HG03460 (cell line): Measurements from ENCODE around the gene THEM4.
"Not testable (repeated sequence)": the region's sequence is repeated elsewhere in the genome, so short reads cannot be mapped to it uniquely, and the experiment has no call there.

ENCODE experiments used
- ATAC-seq: cut with Tn5 transposase; IDR thresholded peaks from one replicate; pipeline ENCODE4 v1.9.1; 2021; ENCODE audit not compliant: unreplicated experiment

The THEM4 gene

DNA sequence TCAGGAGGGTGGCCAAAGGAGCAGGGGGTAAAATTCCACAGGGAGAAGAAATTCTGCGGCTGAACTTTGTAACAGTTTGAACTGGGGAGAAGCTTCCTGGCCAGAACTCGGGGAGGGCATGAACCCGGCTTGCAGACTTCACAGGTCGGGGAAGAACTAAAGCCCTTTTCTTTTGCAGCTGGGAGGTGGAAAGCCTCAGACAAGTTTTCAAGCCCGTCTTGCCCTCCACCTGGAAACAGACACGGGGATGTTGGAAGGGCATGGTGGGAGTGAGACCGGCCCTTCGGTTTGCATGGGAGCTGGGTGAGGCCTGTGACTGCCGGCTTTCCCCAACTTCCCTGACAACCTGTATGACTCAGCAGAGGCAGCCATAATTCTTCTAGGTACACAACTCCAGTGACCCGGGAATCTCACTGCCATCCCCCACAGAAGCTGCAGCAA is 11.3 kb downstream of the THEM4 start:
- no peak for ATAC-seq

DNA sequence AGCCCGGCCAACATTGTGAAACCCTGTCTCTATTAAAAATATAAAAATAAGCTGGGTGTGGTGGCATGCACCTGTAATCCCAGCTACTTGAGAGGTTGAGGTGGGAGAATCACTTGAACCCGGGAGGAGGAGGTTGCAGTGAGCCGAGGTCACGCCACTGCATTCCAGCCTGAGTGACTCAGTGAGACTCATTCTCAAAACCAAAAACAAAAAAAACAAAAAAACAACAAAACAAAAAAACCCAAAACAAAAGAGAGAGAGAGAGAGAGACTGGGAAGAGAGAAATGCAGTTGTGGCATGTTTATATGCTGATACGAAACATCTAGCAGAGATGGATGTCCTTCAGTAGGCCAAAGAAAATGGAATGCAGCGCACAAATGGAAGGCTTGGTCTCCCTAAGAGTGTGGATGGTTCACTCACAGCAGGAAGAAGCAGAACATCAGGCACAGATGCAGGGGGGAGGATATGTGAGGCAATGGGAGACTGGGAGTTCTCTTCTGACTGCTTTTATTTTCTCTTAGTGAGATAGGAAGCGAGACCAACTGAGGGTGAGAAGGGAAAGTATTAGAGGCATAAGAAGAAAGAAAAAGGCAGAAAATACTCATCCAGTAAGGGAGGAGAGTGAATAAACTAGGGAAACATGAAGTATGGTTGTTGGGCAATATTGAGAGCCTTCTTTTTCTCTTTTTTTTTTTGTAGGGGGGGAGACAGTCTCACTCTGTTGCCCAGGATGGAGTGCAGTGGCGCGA is 16.0 kb downstream of the THEM4 start:
- no peak for ATAC-seq

DNA sequence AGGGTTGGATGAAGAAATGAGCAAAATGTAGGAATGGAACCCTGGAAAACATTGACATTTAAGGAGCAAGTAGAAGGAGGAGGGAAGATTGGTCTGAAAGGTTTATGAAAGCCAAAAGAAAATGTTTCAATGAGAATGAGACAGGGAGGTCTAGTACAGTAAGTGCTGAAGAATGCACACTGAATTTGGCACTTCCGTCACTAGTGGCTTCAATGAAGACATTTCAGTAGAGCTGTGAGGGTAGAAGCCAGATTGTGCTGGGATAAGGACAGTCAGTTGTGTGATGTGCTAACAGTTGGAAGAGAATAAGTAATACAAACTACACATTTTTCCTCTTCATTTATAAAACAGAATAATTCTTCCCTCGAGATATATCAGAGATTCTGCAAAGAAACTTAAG is 17.1 kb downstream of the THEM4 start:
- no peak for ATAC-seq

DNA sequence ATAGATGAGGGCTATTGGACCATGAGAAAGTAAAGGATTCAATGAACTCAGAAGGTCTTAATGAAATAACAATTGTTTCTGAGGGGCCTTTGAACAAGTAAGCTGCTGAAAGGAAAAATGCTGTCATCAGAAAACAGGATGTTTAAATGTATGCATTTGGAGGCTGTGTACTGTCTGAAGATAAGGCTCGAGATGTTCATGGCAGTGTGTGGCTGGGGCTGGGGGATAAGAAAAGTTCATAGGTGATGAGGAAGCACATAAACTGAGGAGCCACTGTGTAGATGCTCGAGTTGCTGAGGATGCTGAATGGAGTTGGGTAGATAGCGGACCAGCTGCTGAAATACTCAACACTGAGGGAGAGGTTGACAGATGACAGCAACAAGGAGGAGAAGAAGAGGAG is 17.8 kb downstream of the THEM4 start:
- no peak for ATAC-seq

DNA sequence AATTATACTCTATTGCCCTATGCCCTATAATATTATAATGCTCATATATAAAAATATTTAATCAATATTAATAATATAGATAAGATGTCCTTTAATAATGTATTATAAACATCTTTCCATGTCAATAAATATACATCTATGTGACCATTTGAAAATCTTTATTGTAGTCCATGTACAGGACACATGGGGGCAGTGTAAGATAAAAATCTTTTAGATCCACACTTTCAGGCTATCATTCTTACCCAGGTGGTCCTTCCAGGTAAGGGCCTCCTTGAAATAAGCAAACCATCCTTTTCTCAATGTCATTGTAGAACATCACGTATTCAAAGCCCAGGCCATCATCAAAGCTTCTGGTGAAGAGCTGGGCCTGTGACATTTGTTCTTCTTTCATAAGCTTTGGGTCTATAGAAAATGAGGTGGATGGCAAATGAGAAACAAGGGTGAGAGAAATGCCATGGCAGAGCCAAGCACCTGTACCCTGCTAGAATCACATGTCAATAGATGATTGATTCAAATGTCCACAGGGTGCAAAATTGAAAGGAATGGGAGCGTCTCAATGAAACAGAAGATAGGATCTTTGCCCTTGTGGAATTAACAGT is 20.2 kb downstream of the THEM4 start:
- no peak for ATAC-seq

DNA sequence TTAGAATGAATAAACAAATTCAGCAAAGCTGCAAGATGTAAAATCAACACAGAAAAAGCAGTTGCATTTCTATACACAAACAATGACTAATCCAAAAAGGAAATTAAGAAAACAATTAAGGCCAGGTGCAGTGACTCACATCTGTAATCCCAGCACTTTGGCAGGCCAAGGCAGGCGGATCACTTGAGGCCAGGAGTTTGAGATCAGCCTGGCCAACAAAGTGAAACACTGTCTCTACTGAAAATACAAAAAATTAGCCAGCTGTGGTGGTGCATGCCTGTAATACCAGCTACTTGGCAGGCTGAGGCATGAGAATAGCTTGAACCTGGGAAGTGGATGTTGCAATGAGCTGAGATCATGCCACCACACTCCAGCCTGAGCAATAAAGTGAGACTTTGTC is 22.3 kb downstream of the THEM4 start:
- no peak for ATAC-seq

DNA sequence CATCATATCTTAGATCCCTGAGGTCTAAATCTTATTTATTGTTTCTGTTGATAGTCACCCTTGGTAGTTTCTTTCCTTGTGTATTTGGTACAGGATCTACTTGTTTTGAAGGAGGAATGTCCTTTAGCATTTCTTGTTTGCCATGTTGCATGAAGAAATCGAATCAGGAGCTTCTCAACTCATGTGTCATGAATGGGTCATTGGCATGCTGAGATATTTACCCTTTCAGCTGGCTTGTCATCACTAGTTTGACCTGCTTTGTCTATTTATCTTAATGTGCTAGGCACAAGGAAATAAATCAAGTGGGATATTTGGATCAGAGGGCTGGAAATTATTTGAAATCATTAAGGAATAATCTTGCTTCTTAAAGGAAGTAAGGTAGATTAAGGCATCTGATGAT is 23.8 kb downstream of the THEM4 start:
- no peak for ATAC-seq

DNA sequence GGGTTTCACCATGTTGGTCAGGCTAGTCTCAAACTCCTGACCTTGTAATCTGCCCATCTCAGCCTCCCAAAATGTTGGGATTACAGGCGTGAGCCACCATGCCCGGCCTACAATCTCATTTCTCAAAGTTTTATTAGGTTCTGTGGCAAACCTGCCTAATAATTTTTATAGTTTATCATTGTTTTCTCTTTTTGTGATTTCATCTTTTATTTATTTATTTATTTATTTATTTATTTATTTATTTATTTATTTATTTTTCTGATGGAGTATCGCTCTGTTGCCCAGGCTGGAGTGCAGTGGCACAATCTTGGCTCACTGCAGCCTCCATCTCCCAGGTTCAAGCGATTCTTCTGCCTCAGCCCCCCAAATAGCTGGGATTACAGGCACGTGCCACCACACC is 24.4 kb downstream of the THEM4 start:
- not testable (repeated sequence) for ATAC-seq

DNA sequence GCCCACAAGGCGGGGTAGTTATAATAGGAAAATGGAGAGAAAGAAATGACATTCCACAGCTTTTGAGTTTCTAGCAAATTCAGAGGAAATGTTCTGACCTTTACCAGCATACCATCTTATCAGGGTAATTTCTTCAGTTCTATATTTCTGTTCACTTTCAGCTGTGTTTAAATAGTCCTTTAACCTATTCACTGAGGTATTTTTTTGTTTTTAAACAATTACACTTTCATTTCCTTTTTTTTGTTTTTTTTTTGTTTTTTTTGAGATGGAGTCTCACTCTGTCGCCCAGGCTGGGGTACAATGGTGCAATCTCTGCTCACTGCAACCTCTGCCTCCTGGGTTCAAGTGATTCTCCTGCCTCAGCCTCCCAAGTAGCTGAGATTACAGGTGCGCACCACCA is 24.9 kb downstream of the THEM4 start:
- not testable (repeated sequence) for ATAC-seq

DNA sequence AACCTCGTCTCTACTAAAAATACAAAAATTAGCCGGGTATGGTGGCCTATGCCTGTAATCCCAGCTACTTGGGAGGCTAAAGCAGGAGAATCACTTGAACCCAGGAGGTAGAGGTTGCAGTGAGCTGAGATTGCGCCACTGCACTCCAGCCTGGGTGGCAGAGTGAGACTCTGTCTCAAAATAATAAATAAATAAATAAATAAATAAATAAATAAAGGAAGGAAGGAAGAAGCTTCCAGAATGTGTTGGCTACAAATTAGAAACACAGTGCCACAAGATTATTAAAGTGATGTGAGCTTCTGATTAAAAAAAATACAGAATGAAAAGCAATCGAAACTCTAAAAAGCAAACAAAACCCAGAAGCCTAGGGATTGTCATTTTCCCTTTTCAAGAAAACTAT is 25.4 kb downstream of the THEM4 start:
- not testable (repeated sequence) for ATAC-seq

DNA sequence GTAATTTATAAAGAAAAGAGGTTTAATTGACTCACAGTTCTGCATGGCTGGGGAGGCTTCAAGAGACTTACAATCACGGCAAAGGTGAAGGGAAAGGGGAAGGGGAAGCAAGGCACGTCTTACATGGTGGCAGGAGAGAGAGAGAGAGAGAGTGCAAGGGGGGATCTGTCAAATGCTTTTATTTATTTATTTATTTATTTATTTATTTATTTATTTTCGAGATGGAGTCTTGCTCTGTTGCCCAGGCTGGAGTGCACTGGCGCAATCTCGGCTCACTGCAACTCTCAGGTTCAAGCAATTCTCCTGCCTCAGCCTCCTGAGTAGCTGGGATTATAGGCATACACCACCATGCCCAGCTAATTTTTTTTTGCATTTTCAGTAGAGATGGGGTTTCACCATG is 26.4 kb downstream of the THEM4 start:
- not testable (repeated sequence) for ATAC-seq

DNA sequence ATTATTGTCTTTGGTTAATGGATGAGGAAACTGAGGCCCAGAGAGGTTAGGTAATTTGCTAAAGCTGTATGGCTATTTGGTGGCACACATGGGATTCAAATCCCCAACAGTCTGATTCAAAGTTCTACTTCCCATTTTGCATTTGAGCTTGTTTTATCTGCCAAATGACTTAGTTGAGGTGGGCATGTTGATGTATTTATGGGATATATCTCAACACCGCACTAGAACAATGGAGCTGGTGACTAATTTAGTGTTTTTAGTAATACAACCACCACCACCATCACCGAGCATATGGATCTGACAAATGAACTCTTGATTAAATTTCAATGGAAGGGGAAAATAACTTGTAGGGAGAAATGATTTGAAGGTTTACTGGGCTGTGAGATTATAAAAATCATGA is 26.8 kb downstream of the THEM4 start:
- ATAC-seq, result no peak

DNA sequence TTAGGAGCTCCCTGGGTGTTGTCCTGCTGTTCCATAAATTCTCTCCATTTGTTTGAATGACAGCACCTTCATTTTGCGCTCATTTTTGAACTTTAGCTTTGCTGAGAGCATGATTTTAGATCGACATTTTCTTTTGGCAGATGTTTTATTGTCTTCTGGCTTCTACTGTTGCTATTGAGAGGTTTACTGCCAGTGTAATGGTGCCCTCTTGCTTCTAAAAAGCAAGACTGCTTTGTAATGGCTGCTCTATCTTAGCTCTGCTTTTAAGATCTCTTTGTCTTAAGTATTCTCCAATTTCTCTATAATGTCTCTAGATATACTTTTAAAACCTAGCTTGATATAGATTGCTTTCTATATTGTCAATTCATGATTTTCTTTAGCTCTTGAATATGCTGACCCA is 27.8 kb downstream of the THEM4 start:
- no peak for ATAC-seq

DNA sequence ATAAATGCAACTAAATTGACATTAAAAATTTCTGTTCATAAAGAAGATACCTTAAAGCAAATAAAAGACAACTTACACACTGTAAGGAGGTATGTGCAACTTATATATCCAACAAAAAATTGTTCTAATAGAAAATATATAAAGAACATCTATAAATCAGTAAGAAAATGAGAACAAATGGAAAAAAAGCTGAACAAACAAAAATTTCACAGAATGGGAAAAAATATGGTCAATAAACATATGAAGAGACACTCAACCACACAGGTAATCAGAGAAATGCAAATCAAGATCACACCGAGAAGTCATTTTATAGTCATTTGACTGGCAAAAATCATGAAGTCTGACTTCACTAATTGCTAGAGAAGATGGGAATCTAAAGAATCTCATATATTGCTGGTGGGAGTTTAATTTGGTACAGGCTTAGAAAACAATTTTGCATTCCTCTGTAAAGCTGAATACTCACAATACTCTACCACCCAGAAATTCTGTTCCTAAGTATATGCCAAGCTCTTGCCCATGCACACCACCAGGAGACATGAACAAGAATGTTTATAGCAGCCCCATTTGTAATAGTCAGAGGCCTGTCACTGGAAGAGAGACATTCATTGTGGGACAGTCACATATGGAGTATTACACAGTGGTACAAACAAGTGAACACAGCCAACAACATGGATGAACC is 33.8 kb downstream of the THEM4 start:
- ATAC-seq, result no peak

DNA sequence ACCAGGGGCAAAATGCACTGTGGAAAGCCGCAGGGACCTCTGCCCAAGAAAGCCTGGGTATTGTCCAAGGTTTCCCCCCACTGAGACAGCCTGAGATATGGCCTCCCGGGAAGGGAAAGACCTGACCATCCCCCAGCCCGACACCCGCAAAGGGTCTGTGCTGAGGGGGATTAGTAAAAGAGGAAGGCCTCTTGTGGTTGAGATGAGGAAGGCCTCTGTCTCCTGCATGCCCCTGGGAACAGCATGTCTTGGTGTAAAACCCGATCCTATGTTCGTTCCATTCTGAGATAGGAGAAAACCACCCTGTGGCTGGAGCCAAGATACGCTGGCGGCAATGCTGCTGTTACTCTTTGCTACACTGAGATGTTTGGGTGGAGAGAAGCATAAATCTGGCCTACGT is 36.5 kb downstream of the THEM4 start:
- ATAC-seq, result not testable (repeated sequence)

DNA sequence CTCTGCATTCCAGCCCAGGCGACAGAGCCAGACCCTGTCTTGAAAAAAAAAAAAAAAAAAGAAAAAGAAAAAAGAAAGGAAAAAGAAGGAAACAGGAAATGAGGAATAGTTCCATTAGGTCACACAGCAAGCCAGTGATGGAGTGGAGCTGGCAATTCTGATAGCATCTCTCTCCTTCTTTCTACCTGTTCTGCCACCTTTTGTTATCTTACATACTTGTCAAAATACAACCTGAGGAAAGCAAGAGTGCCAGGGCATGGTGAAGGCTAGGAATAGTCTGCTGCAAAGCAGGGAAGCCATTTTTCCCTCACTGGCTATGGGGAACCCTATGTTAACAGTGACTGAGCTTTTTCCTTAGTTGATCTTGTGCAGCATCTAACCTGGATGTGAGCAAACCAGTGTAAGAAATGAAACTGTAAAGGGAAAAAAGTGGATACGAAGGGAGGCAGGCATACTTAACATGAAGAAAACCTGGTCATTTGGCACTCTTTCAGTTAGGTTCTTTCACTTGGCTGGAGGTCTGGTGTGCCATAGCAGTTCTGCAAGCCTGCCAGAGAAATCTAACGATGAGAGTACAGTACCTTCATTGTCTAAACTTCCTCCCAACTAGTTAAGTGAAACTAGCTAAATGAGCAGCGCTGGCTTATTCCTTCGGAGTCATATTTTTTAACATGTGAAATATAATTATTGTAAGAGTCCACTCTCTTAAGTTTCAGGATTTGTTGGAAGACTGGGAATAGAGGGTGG is 37.9 kb downstream of the THEM4 start:
- ATAC-seq, result no peak

DNA sequence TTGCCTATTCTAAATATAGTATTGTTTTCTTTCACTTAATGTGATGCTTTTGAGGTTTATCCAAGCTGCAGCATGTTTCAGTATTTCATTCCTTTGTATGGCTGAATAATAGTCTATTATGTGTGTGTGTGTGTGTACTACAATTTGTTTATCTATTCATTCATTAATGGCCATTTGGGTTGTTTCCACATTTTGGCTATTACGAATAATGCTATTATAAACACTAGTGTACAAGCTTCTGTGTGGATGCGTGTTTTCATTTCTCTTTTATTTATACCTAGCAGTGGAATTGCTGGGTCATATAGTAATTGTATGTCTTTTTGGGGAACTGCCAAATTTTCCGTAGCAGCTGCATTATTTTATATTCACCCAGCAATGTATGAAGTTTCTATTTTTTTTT is 40.8 kb downstream of the THEM4 start:
- ATAC-seq, result no peak

DNA sequence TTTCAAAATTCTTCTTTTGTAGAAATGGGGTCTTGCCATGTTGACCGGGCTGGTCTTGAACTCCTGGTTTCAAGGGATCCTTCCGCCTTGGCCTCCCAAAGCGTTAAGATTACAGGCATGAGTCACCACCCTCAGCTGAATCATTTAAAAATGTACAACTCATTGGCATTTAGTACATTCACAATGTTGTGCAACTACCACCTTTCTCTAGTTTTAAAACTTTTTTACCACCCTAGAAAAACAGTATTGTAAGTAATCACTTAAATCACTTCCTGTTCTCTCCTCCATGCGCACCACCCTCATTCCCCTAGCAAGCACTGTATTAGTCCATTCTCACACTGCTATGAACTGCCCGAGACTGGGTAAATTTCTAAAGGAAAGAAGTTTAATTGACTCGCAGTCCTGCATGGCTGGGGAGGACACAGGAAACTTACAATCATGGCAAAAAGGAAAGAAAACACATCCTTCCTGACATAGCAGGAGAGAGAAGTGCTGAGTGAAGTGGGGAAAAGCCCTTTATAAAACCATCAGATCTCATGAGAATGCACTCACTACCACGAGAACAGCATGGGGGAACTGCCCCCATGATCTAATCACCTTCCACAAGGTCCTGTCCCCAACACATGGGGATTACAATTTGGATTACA is 41.4 kb downstream of the THEM4 start:
- ATAC-seq, result no peak

DNA sequence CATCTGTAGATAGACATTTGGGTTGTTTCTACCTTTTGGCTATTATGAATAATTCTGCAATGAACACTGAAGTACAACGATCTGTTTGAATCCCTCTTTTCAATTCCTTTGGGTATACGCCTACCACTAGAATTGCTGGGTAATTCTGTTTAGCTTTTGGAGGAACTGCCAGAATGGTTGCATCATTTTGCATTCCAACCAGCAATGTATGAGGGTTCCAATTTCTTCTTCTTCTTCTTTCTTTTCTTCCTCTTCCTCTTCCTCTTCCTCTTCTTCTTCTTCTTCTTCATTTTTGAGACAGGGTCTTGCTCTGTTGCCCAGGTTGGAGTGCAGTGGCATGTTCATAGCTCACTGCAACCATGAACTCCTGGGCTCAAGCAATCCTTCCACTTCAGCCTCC is 42.0 kb downstream of the THEM4 start:
- no peak for ATAC-seq

DNA sequence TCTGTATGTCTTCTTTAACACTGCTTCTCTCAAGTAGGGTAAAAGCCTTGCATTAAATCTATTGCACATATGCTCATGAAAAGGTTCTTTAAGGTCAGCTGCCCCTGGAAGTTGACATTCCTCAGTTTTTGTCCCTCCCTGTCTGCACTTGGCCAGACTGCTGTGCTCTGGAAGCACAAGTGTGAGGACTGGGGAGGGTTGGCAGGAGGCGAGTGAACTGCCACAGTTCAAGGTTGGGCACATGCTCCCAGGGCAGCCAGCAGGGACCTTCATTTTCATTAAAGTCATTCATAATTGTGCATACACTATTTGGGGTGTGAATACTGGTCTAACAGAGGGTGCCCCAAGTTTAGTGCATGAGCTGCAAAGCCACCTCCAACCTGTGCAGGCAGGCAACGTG is 44.9 kb downstream of the THEM4 start:
- no peak for ATAC-seq

DNA sequence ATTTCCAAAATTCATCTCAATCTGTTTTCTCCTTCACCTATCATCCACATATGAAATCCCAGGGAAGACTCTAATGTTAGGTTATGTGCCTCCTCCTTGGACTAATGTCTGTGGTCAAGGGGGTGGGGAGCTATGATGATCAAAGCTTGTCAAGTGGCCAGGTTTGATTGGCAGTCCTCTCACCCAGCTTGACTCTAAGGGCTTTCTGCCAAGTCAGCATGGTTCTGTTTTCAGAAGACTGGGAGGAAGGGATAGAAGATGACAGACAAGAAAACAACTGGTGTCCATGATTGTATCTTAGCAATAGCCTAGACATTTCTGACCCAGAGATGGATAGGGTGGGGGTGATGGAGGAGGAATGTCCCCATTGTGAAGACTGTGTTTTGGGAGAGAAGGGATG is 46.7 kb downstream of the THEM4 start:
- no peak for ATAC-seq
